Psoas muscle (tissue), 8 donors: ENCODE results near the gene CYP4B1. TPM values are rescaled to one million over a fixed set of nuclear protein-coding genes. Genes with fewer than 3 reads are reported as not detected.
"Not testable (repeated sequence)": the region's sequence is repeated elsewhere in the genome, so short reads cannot be mapped to it uniquely, and the experiment has no call there.

Experiments
- ATAC-seq, 4 donors: fragments of 200-7000 bp; cut with Tn5 transposase; one replicate each; pipeline ENCODE4 v1.9.1; 2020; ENCODE audit warnings: moderate library complexity in 3 of 4, mild to moderate bottlenecking in 2 of 4
- DNase-seq, 2 donors: peaks; one replicate each; pipeline ENCODE4 v3.0.0-alpha.2; 2020
- H3K27ac ChIP-seq: fragments of 200-600 bp; one replicate; pipeline ENCODE4 v1.8.0; 2022
- H3K27me3 ChIP-seq, 3 donors: fragments of 200-600 bp in 1 of 3; one replicate each; pipeline versions ENCODE4 v1.6.1 to v1.8.0; 2013 to 2022; ENCODE audit warnings: low read length in 2 of 3, mild to moderate bottlenecking in 2 of 3, moderate library complexity in 1 of 3; ENCODE audit not compliant: insufficient read depth in 3 of 3
- H3K36me3 ChIP-seq, 2 donors: fragments of 200-600 bp in 1 of 2; one replicate each; pipeline versions ENCODE4 v1.6.1 to v1.8.0; 2013 to 2022; ENCODE audit warnings: low read depth in 1 of 2, mild to moderate bottlenecking in 1 of 2, moderate library complexity in 1 of 2; ENCODE audit not compliant: insufficient read depth in 1 of 2
- H3K4me1 ChIP-seq: fragments of 200-600 bp; one replicate; pipeline ENCODE4 v1.8.0; 2022
- H3K4me3 ChIP-seq: fragments of 200-600 bp; one replicate; pipeline ENCODE4 v1.8.0; 2022; ENCODE audit warnings: mild to moderate bottlenecking
- H3K9me3 ChIP-seq: fragments of 200-600 bp; one replicate; pipeline ENCODE4 v1.8.0; 2022
- WGBS, 3 donors: extraction: QIAGEN DNeasy Blood & Tissue Kit; methylation state at CpG; one replicate each; pipeline versions ENCODE4 v1.1.6 to v1.1.7; 2013; 5-methylcytosine and 5-hydroxymethylcytosine counted together
- intact Hi-C, 2 donors: fragments of 100-400 bp; cut with DNase I; formaldehyde crosslinking; loops; one replicate each; pipeline versions ENCODE4 v1.11.0 to v1.14.2; 2022
- polyA plus RNA-seq, 3 donors: library from polyadenylated mRNA; stranded (reverse); fragments of 200-250 nt; gene quantifications; one replicate each; pipeline ENCODE4 v1.2.3, GENCODE V29; 2013
- total RNA-seq, 4 donors: library from RNA; stranded (reverse); fragmentation: NEBNext Ultra II Directional in 2 of 4; extraction: Animal tissue kit (Norgen Biotek cat#: 25700) in 2 of 4; gene quantifications; one replicate each; pipeline versions ENCODE4 v1.2.1 to v1.2.4, GENCODE V29; 2021 to 2023
- TF ChIP-seq, protein P1 (sequence below): fragments of 200-600 bp; IDR thresholded peaks from one replicate; pipeline ENCODE4 v1.8.0; 2022; ENCODE audit warnings: antibody characterized with exemption
- donor health status: healthy with polysubstance abuse.
- donor health status: DM: no; HTN: no; CAD: no; lungs with moderate emphysema.
- donor health status: Bipolar disorder and iron deficiency.
- donor health status: healthy.
- donor health status: DM: yes; HTN: yes; CAD: no.
- donor health status: DM: no; HTN: no; CAD: no.
- donor health status: DM: no; HTN: no; CAD: no.
- donor health status: DM: yes; HTN: yes; CAD: no.

The CYP4B1 gene
- total and polyA plus RNA-seq, 7 donors: 0.15 to 37.4 (median 21.9) TPM

DNA sequence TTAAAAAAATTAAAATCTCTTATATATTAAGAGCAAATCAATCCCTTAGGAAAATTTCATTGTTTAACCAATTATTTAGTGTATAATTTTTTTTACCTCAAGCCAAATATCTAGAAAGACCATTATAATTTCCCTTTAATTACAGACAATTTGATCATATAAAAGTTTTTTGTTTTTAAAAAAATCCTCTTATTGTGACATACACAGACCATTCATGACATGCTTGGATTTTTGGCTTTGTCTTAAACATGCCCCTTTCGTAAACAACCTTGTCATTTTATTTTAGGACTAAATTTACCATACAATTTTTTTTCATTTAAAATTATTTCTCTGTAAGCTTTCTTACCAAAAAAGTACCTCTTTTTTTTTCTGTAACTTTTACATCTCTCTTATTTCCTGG lies 14.2 kb upstream of the CYP4B1 start:
- no peak overlapping the region for H3K27ac ChIP-seq
- DNase-seq (no peak), ATAC-seq (no peak)
- H3K9me3 ChIP-seq: no peaks in the 10 kb centered on the region
- intact Hi-C loops: no loop called here
- H3K27me3 ChIP-seq: peaks cover 0 to 2% (median 0%) of the 10 kb centered on the region in 3 donors
- H3K4me3 ChIP-seq: no peak overlapping the region
- H3K36me3 ChIP-seq: no peaks in the 10 kb centered on the region
- WGBS, 3 donors: 67 to 78% (median 68%) methylated on average over 1 of the region's 1 CpG
- no peaks in the 10 kb centered on the region for H3K4me1 ChIP-seq
- TF ChIP-seq, protein P1, sequence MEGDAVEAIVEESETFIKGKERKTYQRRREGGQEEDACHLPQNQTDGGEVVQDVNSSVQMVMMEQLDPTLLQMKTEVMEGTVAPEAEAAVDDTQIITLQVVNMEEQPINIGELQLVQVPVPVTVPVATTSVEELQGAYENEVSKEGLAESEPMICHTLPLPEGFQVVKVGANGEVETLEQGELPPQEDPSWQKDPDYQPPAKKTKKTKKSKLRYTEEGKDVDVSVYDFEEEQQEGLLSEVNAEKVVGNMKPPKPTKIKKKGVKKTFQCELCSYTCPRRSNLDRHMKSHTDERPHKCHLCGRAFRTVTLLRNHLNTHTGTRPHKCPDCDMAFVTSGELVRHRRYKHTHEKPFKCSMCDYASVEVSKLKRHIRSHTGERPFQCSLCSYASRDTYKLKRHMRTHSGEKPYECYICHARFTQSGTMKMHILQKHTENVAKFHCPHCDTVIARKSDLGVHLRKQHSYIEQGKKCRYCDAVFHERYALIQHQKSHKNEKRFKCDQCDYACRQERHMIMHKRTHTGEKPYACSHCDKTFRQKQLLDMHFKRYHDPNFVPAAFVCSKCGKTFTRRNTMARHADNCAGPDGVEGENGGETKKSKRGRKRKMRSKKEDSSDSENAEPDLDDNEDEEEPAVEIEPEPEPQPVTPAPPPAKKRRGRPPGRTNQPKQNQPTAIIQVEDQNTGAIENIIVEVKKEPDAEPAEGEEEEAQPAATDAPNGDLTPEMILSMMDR: no peak

DNA sequence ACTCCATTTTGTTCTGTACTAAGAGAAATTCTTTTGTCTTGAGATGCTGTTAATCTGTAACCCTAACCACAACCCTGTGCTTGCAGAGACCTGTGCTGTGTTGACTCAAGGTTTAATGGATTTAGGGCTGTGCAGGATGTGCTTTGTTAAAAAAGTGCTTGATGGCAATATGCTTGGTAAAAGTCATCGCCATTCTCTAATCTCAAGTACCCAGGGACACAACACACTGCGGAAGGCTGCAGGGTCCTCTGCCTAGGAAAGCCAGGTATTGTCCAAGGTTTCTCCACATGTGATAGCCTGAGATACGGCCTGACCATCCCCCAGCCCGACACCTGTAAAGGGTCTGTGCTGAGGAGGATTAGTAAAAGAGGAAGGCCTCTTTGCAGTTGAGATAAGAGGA lies 10.2 kb upstream of the CYP4B1 start:
- WGBS, 3 donors: 70 to 81% (median 78%) methylated on average over 4 of the region's 4 CpGs
- H3K4me1 ChIP-seq, H3K9me3 ChIP-seq, ATAC-seq, DNase-seq, intact Hi-C loops, H3K36me3 ChIP-seq, H3K27me3 ChIP-seq, H3K27ac ChIP-seq, H3K4me3 ChIP-seq: not testable (repeated sequence)

- intact Hi-C loops: no loop called here
- Histone ChIP-seq H3K36me3 (no peaks in the 10 kb centered on the region), H3K27ac (no peak overlapping the region), H3K27me3 (peaks cover 0 to 3% (median 0%) of the 10 kb centered on the region in 3 donors), H3K4me1 (no peaks in the 10 kb centered on the region), H3K9me3 (no peaks in the 10 kb centered on the region), H3K4me3 (no peak overlapping the region)
- ATAC-seq (no peak), DNase-seq (no peak)
- TF ChIP-seq, protein P1: no peak
- 9 to 15% (median 11%) methylated on average over 1 of the region's 1 CpG for WGBS, 3 donors
Measured at GRCh38 chr1:46790446-46791101, 8.3 kb upstream of the CYP4B1 start.

DNA sequence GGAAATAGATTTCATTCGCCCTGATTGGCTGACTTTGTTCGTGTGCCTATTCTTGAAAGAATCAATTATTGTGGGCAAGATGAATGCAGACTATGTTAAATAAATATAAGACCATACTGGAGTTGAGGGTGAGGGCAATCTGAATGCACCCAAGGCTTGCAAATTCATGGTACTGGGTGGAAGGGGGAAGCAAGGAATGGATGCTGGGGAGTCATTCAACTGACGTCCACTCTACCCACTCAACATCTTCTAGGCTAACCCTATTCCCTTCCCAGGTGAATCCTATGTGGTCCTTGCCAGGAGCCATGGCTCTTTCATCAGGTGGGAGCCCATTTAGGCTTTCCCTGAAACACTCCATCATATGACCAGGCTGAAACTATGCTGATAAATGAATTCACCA lies 5.7 kb upstream of the CYP4B1 start:
- H3K4me1 ChIP-seq: no peaks in the 10 kb centered on the region
- 72 to 76% (median 76%) methylated on average over 3 of the region's 3 CpGs for WGBS, 3 donors
- TF ChIP-seq, protein P1: no peak
- H3K27me3 ChIP-seq: peaks cover 0 to 3% (median 0%) of the 10 kb centered on the region in 3 donors
- no peaks in the 10 kb centered on the region for H3K36me3 ChIP-seq
- H3K27ac ChIP-seq: no peak overlapping the region
- no peak for DNase-seq
- no peak for ATAC-seq
- H3K4me3 ChIP-seq: no peak overlapping the region
- intact Hi-C loops: no loop called here
- no peaks in the 10 kb centered on the region for H3K9me3 ChIP-seq

GRCh38 chr1:46797696-46798470 lies 963 bp upstream of the CYP4B1 start:
- no peaks in the 10 kb centered on the region for H3K36me3 ChIP-seq
- peaks cover 0 to 5% (median 0%) of the 10 kb centered on the region in 3 donors for H3K27me3 ChIP-seq
- no peak for ATAC-seq
- no peak overlapping the region for H3K4me3 ChIP-seq
- H3K27ac ChIP-seq: no peak overlapping the region
- DNase-seq: no peak
- intact Hi-C loops: no loop called here
- 81 to 87% (median 83%) methylated on average over 1 of the region's 1 CpG for WGBS, 3 donors
- H3K9me3 ChIP-seq: no peaks in the 10 kb centered on the region
- no peaks in the 10 kb centered on the region for H3K4me1 ChIP-seq
- TF ChIP-seq, protein P1: no peak
